Caco-2 (cell line): ENCODE data around the gene PRKACA. TPM values are rescaled to one million over a fixed set of nuclear protein-coding genes. Genes with fewer than 3 reads are reported as not detected.
A peak's percentile ranks its signal among the peaks of the same experiment; 100 is the strongest.

ENCODE experiments used
- BruUV-seq: library from RNA; stranded (reverse); fragments of 400-500 nt; replicated peaks from 2 replicates; lab custom pipeline; 2021; lab: Mats Ljungman, UMichigan
- CTCF ChIA-PET: fragments of 300-600 bp; sonication (Branson Sonifier 250); formaldehyde crosslinking; loops from one replicate; lab custom pipeline; 2022; ENCODE audit warnings: antibody characterized with exemption; lab: Charles Lee
- POLR2A ChIA-PET: fragments of 300-600 bp; sonication (Branson Sonifier 250); formaldehyde crosslinking; loops from one replicate; lab custom pipeline; 2022; ENCODE audit warnings: antibody characterized with exemption; lab: Charles Lee
- DNase-seq, 2 experiments: peaks; one replicate each; pipeline versions ENCODE4 v3.0.0 to v3.0.0-alpha.2; 2020 to 2022
- H3K27me3 ChIP-seq: replicated peaks from 2 replicates; pipeline ENCODE4 v1.6.0; 2011; ENCODE audit warnings: low read length; ENCODE audit not compliant: control insufficient read depth, insufficient read depth
- H3K36me3 ChIP-seq: 2 replicates; pipeline ENCODE4 v1.5.1; 2011; ENCODE audit warnings: low read length; ENCODE audit not compliant: control insufficient read depth, insufficient read depth
- H3K4me1 ChIP-seq: fragments of 250-450 bp; sonication (Bioruptor Pico); 2 replicates; pipeline ENCODE4 v1.5.1; 2020; ENCODE audit warnings: mild to moderate bottlenecking
- H3K4me3 ChIP-seq: 2 replicates; pipeline ENCODE4 v1.5.1; 2011; ENCODE audit warnings: low read depth, mild to moderate bottlenecking, control low read depth, low read length
- H3K9me3 ChIP-seq: fragments of 250-450 bp; sonication (Bioruptor Pico); 2 replicates; pipeline ENCODE4 v1.5.1; 2020; ENCODE audit warnings: mild to moderate bottlenecking, moderate library complexity
- H3K27ac Mint-ChIP-seq: one replicate; pipeline ENCODE4 v1.8.0; 2022; ENCODE audit warnings: mixed read lengths; ENCODE audit not compliant: unreplicated experiment
- H3K27me3 Mint-ChIP-seq: one replicate; pipeline ENCODE4 v1.8.0; 2022; ENCODE audit warnings: mixed read lengths; ENCODE audit not compliant: insufficient read depth, unreplicated experiment
- H3K36me3 Mint-ChIP-seq: one replicate; pipeline ENCODE4 v1.8.0; 2022; ENCODE audit warnings: mild to moderate bottlenecking, mixed read lengths; ENCODE audit not compliant: insufficient read depth, unreplicated experiment
- H3K4me1 Mint-ChIP-seq: one replicate; pipeline ENCODE4 v1.8.0; 2022; ENCODE audit warnings: low read depth, mixed read lengths; ENCODE audit not compliant: unreplicated experiment
- H3K4me3 Mint-ChIP-seq: one replicate; pipeline ENCODE4 v1.8.0; 2022; ENCODE audit warnings: mild to moderate bottlenecking, moderate library complexity, mixed read lengths; ENCODE audit not compliant: unreplicated experiment
- H3K9me3 Mint-ChIP-seq: one replicate; pipeline ENCODE4 v1.8.0; 2022; ENCODE audit warnings: mixed read lengths; ENCODE audit not compliant: unreplicated experiment
- CTCF ChIP-seq, 2 experiments: fragments of 200-600 bp in 1 of 2; IDR thresholded peaks; 1 replicate in 1 of 2; 2 replicates in 1 of 2; pipeline versions ENCODE4 v1.5.1 to v1.8.0; 2011 to 2022; ENCODE audit warnings: antibody characterized with exemption in 1 of 2, control low read depth in 1 of 2, inconsistent platforms in 1 of 2, low read depth in 1 of 2, low read length in 1 of 2, mild to moderate bottlenecking in 1 of 2, moderate library complexity in 1 of 2; ENCODE audit not compliant: insufficient read depth in 1 of 2, severe bottlenecking in 1 of 2, unreplicated experiment in 1 of 2
- intact Hi-C: fragments of 100-400 bp; cut with micrococcal nuclease; formaldehyde crosslinking; loops from one replicate; pipeline ENCODE4 v1.10.0; 2022; ENCODE audit not compliant: unreplicated experiment
- total RNA-seq: library from RNA; stranded (reverse); gene quantifications from 2 replicates; pipeline ENCODE4 v1.2.3, GENCODE V29; 2022

The PRKACA gene
- total RNA-seq, 1 experiment from 2014 or later: 51.9 TPM

DNA sequence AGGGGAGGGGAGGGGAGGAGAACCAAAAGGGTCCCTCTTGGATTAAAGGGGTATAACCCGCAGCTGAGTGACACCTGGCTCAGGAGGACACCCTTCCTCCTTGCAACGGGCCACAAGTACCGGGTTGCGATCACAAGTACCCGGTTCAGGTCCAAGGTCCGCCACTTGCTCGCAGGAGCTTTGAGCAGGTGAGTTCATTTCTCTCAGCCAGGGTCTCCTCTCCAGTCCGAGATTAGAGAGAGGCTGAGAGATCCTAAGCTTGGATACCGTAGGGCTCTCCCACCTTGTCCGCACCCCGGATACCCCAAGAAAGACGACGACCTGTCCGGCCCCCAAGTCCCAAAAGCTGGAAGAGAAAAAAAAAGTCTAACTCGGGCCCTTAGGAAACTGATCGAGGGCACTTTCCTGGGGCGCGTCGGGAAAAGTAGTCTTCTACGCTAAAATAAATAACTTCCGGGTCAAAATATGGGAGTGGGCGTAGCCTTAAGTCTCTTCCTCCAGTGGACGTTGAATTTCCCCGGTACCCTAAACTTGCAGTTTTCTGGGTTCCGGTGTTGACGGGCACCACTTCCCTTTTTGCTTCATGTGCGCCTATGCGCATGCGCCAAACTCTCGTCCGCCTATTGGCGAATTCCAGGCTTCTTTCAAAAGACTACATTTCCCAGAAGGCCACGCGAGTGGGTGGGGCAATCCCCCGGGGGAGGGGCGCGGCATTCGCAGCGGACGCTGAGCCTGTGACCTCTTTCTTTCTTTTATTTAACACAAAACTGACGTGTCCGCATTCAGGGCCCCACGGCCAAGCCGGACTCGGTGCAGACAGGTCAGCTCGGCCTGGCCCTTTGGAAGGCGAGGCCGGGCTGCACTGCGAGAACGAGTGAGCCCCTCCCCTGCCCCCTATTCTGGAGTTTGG lies 36.4 kb downstream of the PRKACA start:
- ChIA-PET POLR2A (interaction anchor here (0.6 to 0.9 kb wide), 4 partner anchors 30 to 240 kb away, joined by 3 to 11 read pairs (median 4); no protein-coding TSS in a partner anchor), CTCF (interaction anchor here (0.6 to 1.7 kb wide), 6 partner anchors 9 to 219 kb away, joined by 3 to 8 read pairs (median 5); partner anchors contain the start of genes ASF1B, IL27RA and MISP3)
- H3K4me3 Mint-ChIP-seq: peak overlapping the region; percentile 93
- H3K36me3 Mint-ChIP-seq: peaks cover 10% of the 10 kb centered on the region
- TSS peak; percentile 91 for BruUV-seq
- Histone ChIP-seq H3K4me1 (peaks cover 10% of the 10 kb centered on the region; the same call in 1 of the 2 replicates), H3K9me3 (no peaks in the 10 kb centered on the region), H3K4me3 (peak overlapping the region; percentile 83), H3K27me3 (no peaks in the 10 kb centered on the region), H3K36me3 (no peaks in the 10 kb centered on the region)
- no peaks in the 10 kb centered on the region for H3K9me3 Mint-ChIP-seq
- H3K4me1 Mint-ChIP-seq: no peaks in the 10 kb centered on the region
- TF ChIP-seq CTCF (IDR thresholded peaks at IDR 0.05; ENCODE audit: insufficient read depth in 1 of 2, low read depth in 1 of 2, low read length in 1 of 2, severe bottlenecking in 1 of 2, unreplicated experiment in 1 of 2): no peak
- intact Hi-C loops: loop anchor here (2.0 to 5.0 kb wide), 2 partner anchors 36 to 56 kb away; partner anchors contain the start of genes ASF1B and PRKACA
- H3K27ac Mint-ChIP-seq: peak overlapping the region; percentile 95
- peak; percentile 97 to 98 for DNase-seq
- H3K27me3 Mint-ChIP-seq: no peaks in the 10 kb centered on the region

GRCh38 chr19:14078411-14078810 lies 39.2 kb downstream of the PRKACA start:
- intact Hi-C loops: loop anchor here (10.0 kb wide), 1 partner anchor 104 kb away; no protein-coding TSS in a partner anchor

More at GRCh38 chr19:14078411-14078810, 39.2 kb downstream of the PRKACA start:
- peaks cover 10% of the 10 kb centered on the region; the same call in 1 of the 2 replicates for H3K4me1 ChIP-seq
- Mint-ChIP-seq H3K4me3 (no peak overlapping the region), H3K27me3 (no peaks in the 10 kb centered on the region), H3K9me3 (no peaks in the 10 kb centered on the region), H3K27ac (no peak overlapping the region), H3K4me1 (no peaks in the 10 kb centered on the region), H3K36me3 (peaks cover 22% of the 10 kb centered on the region)
- H3K9me3 ChIP-seq: no peaks in the 10 kb centered on the region
- H3K27me3 ChIP-seq: no peaks in the 10 kb centered on the region
- no TSS peak for BruUV-seq
- no peak overlapping the region for H3K4me3 ChIP-seq
- ChIA-PET POLR2A (no interaction called here), CTCF (interaction anchor here (0.7 to 0.9 kb wide), 2 partner anchors 20 to 58 kb away, joined by 4 read pairs; no protein-coding TSS in a partner anchor)
- no peaks in the 10 kb centered on the region for H3K36me3 ChIP-seq
- TF ChIP-seq CTCF (IDR thresholded peaks at IDR 0.05; ENCODE audit: insufficient read depth in 1 of 2, low read depth in 1 of 2, low read length in 1 of 2, severe bottlenecking in 1 of 2, unreplicated experiment in 1 of 2): no peak
- DNase-seq: no peak
